Measurements from ENCODE around the gene PIK3CD.

DNA sequence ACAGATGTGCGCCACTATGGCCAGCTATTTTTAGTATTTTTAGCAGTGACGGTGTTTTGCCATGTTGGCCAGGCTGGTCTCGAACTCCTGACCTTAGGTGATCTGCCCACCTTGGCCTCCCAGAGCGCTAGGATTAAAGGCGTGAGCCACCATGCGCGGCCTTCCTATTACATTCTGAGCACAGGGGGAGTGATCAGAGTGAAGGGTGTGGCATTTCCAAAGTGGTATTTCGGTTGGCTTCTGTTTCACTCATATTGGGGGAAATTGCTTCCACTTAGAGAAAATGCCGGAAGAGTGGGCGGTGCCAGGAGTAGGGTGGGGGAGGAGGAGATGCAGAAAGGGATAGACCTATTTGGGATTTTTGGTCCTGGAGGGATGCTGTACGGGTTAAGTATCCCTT is 4.3 kb downstream of the PIK3CD start:
- TF ChIP-seq, protein P1, sequence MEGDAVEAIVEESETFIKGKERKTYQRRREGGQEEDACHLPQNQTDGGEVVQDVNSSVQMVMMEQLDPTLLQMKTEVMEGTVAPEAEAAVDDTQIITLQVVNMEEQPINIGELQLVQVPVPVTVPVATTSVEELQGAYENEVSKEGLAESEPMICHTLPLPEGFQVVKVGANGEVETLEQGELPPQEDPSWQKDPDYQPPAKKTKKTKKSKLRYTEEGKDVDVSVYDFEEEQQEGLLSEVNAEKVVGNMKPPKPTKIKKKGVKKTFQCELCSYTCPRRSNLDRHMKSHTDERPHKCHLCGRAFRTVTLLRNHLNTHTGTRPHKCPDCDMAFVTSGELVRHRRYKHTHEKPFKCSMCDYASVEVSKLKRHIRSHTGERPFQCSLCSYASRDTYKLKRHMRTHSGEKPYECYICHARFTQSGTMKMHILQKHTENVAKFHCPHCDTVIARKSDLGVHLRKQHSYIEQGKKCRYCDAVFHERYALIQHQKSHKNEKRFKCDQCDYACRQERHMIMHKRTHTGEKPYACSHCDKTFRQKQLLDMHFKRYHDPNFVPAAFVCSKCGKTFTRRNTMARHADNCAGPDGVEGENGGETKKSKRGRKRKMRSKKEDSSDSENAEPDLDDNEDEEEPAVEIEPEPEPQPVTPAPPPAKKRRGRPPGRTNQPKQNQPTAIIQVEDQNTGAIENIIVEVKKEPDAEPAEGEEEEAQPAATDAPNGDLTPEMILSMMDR (IDR thresholded peaks at IDR 0.05; ENCODE audit: poor library complexity), result no peak
- no peak for TF ChIP-seq EZH2 (IDR thresholded peaks at IDR 0.05; ENCODE audit: borderline replicate concordance)
- no peak for TF ChIP-seq EZH2phosphoT487 (IDR thresholded peaks at IDR 0.05; ENCODE audit: low read depth, severe bottlenecking, unreplicated experiment)
